Mesothelial cell of epicardium (in vitro differentiated cells): ENCODE data around the gene FAM200A. TPM values are rescaled to one million over a fixed set of nuclear protein-coding genes. Genes with fewer than 3 reads are reported as not detected.
"Not testable (repeated sequence)": the region's sequence is repeated elsewhere in the genome, so short reads cannot be mapped to it uniquely, and the experiment has no call there.

Source experiments
- DNase-seq, 2 experiments: peaks; one replicate each; pipeline ENCODE4 v3.0.0; 2021; ENCODE audit warnings: low spot score in 2 of 2; ENCODE audit not compliant: unreplicated experiment in 2 of 2
- H3K27ac Mint-ChIP-seq: 2 replicates; pipeline ENCODE4 v1.8.0; 2021; ENCODE audit warnings: mixed read lengths
- H3K27me3 Mint-ChIP-seq: 2 replicates; pipeline ENCODE4 v1.8.0; 2021; ENCODE audit warnings: low read depth, mixed read lengths
- H3K36me3 Mint-ChIP-seq: 2 replicates; pipeline ENCODE4 v1.8.0; 2021; ENCODE audit warnings: mixed read lengths
- H3K4me1 Mint-ChIP-seq: 2 replicates; pipeline ENCODE4 v1.8.0; 2021; ENCODE audit warnings: mixed read lengths
- H3K4me3 Mint-ChIP-seq: 2 replicates; pipeline ENCODE4 v1.8.0; 2021; ENCODE audit warnings: mild to moderate bottlenecking, moderate library complexity, mixed read lengths
- H3K9me3 Mint-ChIP-seq: 2 replicates; pipeline ENCODE4 v1.8.0; 2021; ENCODE audit warnings: mixed read lengths
- CTCF ChIP-seq: fragments of 200-600 bp; sonication (generic); IDR thresholded peaks from one replicate; pipeline ENCODE4 v1.5.0; 2021; ENCODE audit warnings: antibody characterized with exemption; ENCODE audit not compliant: unreplicated experiment
- total RNA-seq: library from RNA; stranded (reverse); gene quantifications from 3 replicates; pipeline ENCODE4 v1.2.1, GENCODE V29; 2021

Gene FAM200A
- total RNA-seq, 1 donor from 2014 or later = 9.4 TPM

- Mint-ChIP-seq H3K27ac (peak within 1 kb of the TSS; percentile 98), H3K27me3 (no peaks in the 10 kb centered on the region), H3K36me3 (peaks cover 1% of the 10 kb centered on the region), H3K4me3 (peak within 1 kb of the TSS; percentile 96), H3K4me1 (peaks cover 22% of the 10 kb centered on the region), H3K9me3 (no peaks in the 10 kb centered on the region)
- peak; percentile 93 to 96 for DNase-seq
- TF ChIP-seq CTCF = no peak
Observed at GRCh38 chr7:99504603-99505323, 47.2 kb downstream of the FAM200A start, which contains the start of gene ZKSCAN5. TSS of gene ZKSCAN5 (plus strand) at chr7:99504662. CDS start at chr7:99506045, 1,383 bp downstream.

GRCh38 chr7:99504281-99504602 lies 47.7 kb downstream of the FAM200A start:
- no peaks in the 10 kb centered on the region for H3K36me3 Mint-ChIP-seq
- H3K27ac Mint-ChIP-seq = peak overlapping the region; percentile 98
- H3K27me3 Mint-ChIP-seq = no peaks in the 10 kb centered on the region
- H3K9me3 Mint-ChIP-seq = no peaks in the 10 kb centered on the region
- peak overlapping the region; percentile 96 for H3K4me3 Mint-ChIP-seq
- H3K4me1 Mint-ChIP-seq = peaks cover 26% of the 10 kb centered on the region
- TF ChIP-seq CTCF = no peak
- DNase-seq = peak; percentile 98 to 99

- peaks cover 34% of the 10 kb centered on the region for H3K4me1 Mint-ChIP-seq
- H3K4me3 Mint-ChIP-seq = peak overlapping the region; percentile 99
- not testable (repeated sequence) for H3K9me3 Mint-ChIP-seq, H3K27me3 Mint-ChIP-seq, H3K36me3 Mint-ChIP-seq, DNase-seq
- H3K27ac Mint-ChIP-seq = peak overlapping the region; percentile 43
Observed at GRCh38 chr7:99501236-99501635, 50.7 kb downstream of the FAM200A start.

- Mint-ChIP-seq H3K4me3 (peak overlapping the region; percentile 99), H3K36me3 (peaks cover 13% of the 10 kb centered on the region), H3K9me3 (no peaks in the 10 kb centered on the region), H3K27ac (peak overlapping the region; percentile 100), H3K4me1 (peaks cover 28% of the 10 kb centered on the region), H3K27me3 (no peaks in the 10 kb centered on the region)
- DNase-seq = no peak
- TF ChIP-seq CTCF = no peak
Observed at GRCh38 chr7:99500637-99501009, 51.3 kb downstream of the FAM200A start.

- H3K27me3 Mint-ChIP-seq = no peaks in the 10 kb centered on the region
- TF ChIP-seq CTCF = no peak
- H3K4me3 Mint-ChIP-seq = peak within 1 kb of the TSS; percentile 99
- peaks cover 25% of the 10 kb centered on the region for H3K4me1 Mint-ChIP-seq
- peaks cover 14% of the 10 kb centered on the region for H3K36me3 Mint-ChIP-seq
- DNase-seq = peak; percentile 71 to 84
- no peaks in the 10 kb centered on the region for H3K9me3 Mint-ChIP-seq
- H3K27ac Mint-ChIP-seq = peak within 1 kb of the TSS; percentile 100
Observed at GRCh38 chr7:99499721-99500636, 51.9 kb downstream of the FAM200A start, which contains the start of gene ZNF394. TSS of gene ZNF394 (minus strand) at chr7:99500281. CDS start at chr7:99500093, 188 bp downstream.

- Mint-ChIP-seq H3K27ac (peak overlapping the region; percentile 100), H3K36me3 (peaks cover 16% of the 10 kb centered on the region), H3K9me3 (peaks cover under 1% of the 10 kb centered on the region), H3K4me3 (peak overlapping the region; percentile 99), H3K4me1 (peaks cover 25% of the 10 kb centered on the region), H3K27me3 (no peaks in the 10 kb centered on the region)
- no peak for DNase-seq
- TF ChIP-seq CTCF = no peak
Observed at GRCh38 chr7:99499371-99499720, 52.6 kb downstream of the FAM200A start.
